Measurements from ENCODE around the gene EXOC7.

Gene EXOC7

DNA sequence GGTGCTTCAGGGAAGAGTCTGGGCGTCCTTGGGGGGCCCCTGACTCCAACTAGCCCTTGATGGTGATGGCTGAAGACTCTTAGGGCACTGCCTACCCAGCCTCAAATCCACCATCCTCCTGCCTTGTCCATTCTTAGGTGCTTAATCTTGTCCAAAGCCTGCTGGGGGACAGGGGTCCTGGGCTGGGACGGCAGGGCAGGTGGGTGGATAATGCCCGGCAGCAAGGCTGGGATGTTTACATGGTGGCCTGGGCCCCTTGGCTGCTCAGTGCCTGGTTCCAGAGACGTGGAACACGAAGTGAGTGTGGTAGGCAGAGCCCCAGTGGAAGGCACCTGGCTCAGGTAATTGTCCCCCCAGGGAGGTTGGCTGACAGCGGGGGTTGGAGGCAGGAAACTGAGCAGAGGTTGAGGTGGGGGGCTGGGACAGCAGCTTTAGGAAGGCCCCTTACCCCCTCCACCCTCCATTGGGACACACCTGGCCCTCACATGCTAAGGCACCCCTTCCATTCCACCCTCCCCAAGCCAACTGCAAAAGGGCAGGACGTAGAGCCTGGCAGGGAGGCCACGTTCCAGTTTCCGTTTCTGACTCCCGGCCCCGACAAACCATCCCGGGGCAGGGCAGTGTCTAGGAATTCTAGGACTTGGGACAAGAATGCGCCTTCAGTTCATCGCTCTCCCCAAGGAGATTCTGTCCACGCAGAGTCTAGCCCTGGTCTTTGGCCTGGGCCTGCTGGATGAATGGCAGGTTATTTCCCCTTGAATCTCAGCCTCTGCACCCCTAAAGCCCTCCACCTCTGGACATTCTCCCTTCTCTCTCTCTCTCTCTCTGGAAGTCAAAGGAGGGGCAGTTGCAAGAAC is 35.5 kb upstream of the EXOC7 start:
- Histone ChIP-seq H3K27ac (peak overlapping the region; percentile 80; the same call in 1 of the 2 replicates), H3K9me3 (ENCODE audit: severe bottlenecking) (no peaks in the 10 kb centered on the region), H3K4me3 (ENCODE audit: low read depth, low read length) (no peak overlapping the region), H3K36me3 (no peaks in the 10 kb centered on the region), H3K27me3 (ENCODE audit: insufficient read depth, low read depth, severe bottlenecking) (no peaks in the 10 kb centered on the region)
- no peak for DNase-seq
- TF ChIP-seq, protein P1, sequence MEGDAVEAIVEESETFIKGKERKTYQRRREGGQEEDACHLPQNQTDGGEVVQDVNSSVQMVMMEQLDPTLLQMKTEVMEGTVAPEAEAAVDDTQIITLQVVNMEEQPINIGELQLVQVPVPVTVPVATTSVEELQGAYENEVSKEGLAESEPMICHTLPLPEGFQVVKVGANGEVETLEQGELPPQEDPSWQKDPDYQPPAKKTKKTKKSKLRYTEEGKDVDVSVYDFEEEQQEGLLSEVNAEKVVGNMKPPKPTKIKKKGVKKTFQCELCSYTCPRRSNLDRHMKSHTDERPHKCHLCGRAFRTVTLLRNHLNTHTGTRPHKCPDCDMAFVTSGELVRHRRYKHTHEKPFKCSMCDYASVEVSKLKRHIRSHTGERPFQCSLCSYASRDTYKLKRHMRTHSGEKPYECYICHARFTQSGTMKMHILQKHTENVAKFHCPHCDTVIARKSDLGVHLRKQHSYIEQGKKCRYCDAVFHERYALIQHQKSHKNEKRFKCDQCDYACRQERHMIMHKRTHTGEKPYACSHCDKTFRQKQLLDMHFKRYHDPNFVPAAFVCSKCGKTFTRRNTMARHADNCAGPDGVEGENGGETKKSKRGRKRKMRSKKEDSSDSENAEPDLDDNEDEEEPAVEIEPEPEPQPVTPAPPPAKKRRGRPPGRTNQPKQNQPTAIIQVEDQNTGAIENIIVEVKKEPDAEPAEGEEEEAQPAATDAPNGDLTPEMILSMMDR (IDR thresholded peaks at IDR 0.05; ENCODE audit: low read depth, low read length) = no peak

DNA sequence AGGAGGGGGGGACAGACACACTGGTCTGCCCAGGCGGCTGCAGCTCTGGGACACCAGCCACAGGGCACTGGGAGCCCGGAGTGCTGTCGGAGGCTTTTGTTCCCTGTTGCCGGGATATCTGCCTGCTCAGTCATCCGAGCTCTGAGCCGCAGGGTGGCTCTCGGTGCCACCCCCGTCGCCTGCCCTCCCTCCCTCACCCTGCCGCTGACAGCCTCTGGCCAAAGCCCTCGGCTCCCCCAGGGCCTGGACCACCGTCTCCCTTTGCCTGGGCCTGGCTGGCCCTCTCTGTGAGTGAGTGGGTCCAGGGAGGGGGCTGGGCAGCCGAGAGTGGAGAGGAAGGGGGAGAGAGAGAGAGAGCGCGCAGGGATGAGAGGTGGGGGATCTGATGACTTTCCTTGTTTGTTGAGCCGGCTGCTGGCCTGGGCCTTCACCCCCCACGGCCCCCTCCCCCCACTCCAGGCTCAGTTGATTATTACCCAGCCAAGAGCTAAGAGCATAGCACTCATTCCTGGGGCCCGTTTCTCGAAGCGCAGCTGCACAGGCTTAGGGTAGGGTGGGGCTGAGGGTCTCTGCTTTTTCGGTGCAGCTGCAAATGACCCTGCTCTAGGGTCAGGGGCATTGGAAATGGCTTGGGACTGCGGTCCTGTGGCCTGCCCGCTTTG is 34.8 kb upstream of the EXOC7 start:
- Histone ChIP-seq H3K4me3 (ENCODE audit: low read depth, low read length) (peak overlapping the region; percentile 29), H3K36me3 (no peaks in the 10 kb centered on the region), H3K27me3 (ENCODE audit: insufficient read depth, low read depth, severe bottlenecking) (no peaks in the 10 kb centered on the region), H3K9me3 (ENCODE audit: severe bottlenecking) (no peaks in the 10 kb centered on the region), H3K27ac (peak overlapping the region; percentile 80)
- DNase-seq = peak; percentile 80
- TF ChIP-seq, protein P1 (IDR thresholded peaks at IDR 0.05; ENCODE audit: low read depth, low read length) = no peak

DNA sequence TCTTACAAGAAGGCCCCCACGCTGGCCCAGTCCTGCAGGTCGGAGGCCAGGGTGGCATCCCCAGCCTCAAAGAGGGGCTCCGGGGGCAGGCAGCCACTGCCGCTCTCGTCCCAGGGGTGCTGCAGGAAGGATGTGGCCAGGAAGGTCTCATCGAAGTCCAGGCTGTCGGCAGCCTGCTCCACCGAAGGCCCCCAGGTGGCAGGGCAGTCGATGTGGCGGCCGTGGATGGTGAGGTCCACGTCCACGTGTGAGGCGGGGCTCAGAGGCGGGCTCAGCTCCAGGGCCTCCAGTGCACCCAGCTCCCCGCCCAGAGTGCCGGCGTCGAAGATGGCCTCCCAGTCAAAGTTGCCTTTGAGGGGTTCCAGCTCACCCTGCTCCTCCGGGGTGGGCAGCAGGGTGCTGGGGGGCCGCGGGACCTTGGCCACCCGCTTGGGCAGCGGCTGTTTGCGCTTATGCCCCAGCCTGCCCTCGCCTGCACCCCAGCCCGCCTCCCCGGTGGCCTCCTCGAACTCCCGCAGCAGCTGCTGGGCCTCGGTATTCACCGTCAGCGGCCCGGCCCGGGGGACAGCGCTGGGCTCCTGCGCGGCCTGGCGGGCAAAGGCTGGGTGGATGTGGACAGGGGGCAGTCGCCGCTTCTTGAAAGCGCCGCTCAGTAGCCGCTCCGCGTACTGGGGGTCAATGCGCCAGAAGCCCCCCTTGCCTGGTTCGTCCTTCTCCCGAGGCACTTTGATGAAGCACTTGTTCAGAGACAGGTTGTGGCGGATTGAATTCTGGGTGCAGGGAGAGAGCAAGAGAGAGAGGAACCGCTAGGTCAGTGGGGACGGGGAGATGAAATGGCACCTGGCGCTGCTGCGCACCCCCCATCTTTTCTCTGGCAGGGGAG is 34.0 kb upstream of the EXOC7 start:
- TF ChIP-seq, protein P1 (IDR thresholded peaks at IDR 0.05; ENCODE audit: low read depth, low read length) = no peak
- DNase-seq = no peak
- H3K4me3 ChIP-seq (ENCODE audit: low read depth, low read length) = no peak overlapping the region; the same call in 1 of the 2 replicates
- H3K9me3 ChIP-seq (ENCODE audit: severe bottlenecking) = no peaks in the 10 kb centered on the region
- H3K36me3 ChIP-seq = no peaks in the 10 kb centered on the region
- H3K27ac ChIP-seq = peak overlapping the region; percentile 80
- H3K27me3 ChIP-seq (ENCODE audit: insufficient read depth, low read depth, severe bottlenecking) = no peaks in the 10 kb centered on the region

DNA sequence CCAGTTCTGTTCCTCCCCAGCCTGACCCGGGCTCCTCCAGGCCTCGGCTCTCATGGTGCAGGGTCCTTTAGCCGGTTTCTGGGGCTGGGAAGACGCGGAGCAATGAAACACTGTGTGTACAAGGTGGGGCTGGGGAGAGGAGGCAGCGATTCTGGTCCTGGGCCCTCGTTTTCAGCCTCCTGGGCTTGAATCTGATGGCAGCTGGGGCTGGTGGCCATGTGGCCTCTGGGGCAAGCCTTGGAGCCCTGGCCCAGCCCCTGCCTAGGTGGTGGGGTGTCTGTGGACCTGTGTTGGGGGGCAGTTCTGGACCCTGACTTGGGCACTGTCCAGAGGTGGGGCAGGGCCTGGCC is 33.4 kb upstream of the EXOC7 start:
- TF ChIP-seq, protein P1 (IDR thresholded peaks at IDR 0.05; ENCODE audit: low read depth, low read length) = no peak
- no peaks in the 10 kb centered on the region for H3K27me3 ChIP-seq (ENCODE audit: insufficient read depth, low read depth, severe bottlenecking)
- no peaks in the 10 kb centered on the region for H3K9me3 ChIP-seq (ENCODE audit: severe bottlenecking)

DNA sequence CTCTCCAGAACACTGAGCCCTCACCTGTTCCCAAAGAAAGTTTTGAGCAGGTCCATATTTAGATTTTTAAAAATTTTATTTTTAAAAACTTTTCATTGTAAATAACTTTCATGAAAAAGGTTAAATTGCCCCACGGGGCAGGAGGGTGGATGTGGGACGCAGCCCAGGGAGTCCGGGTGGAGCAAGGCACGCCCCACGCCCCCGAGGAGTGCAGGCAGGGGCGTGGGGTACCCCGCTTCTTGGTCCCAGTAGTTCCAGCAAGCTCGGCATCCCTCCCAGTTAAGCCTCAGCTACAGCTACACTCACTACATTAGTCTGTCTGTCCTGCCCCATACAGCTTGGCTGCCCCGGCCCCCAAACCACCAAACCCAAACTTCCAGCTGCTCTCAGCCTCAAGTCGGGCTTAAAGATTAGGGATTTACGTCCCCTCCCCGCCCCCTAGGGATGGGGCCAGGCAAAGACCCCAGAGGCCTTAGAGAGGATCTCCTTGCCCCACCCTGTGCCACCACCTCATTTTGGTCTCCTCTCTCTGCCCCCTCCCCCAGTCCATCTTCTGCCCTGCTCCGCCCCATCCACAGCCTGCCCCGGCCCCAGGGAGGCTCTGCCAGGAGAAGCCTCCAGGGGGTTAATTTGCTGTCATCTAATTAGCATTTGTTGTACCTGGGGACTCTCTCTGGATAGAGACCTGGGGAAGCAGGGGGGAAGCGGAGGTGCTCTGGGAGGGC is 32.9 kb upstream of the EXOC7 start:
- TF ChIP-seq, protein P1 (IDR thresholded peaks at IDR 0.05; ENCODE audit: low read depth, low read length) = no peak
- H3K9me3 ChIP-seq (ENCODE audit: severe bottlenecking) = no peaks in the 10 kb centered on the region
- DNase-seq = no peak
- H3K27me3 ChIP-seq (ENCODE audit: insufficient read depth, low read depth, severe bottlenecking) = no peaks in the 10 kb centered on the region
- H3K4me3 ChIP-seq (ENCODE audit: low read depth, low read length) = no peak overlapping the region
- no peak overlapping the region for H3K27ac ChIP-seq
- H3K36me3 ChIP-seq = no peaks in the 10 kb centered on the region

More for the DNA sequence above, 33.4 kb upstream of the EXOC7 start:
- Histone ChIP-seq H3K36me3 (no peaks in the 10 kb centered on the region), H3K27ac (no peak overlapping the region), H3K4me3 (ENCODE audit: low read depth, low read length) (no peak overlapping the region)
- no peak for DNase-seq
